HepG2 (cell line): ENCODE data around the gene CARHSP1. TPM values are rescaled to one million over a fixed set of nuclear protein-coding genes. Genes with fewer than 3 reads are reported as not detected.

Experiments
- ARID2 ChIP-seq: sonication (generic); formaldehyde crosslinking; IDR thresholded peaks from 2 replicates; pipeline ENCODE4 v1.8.1; 2022; ENCODE audit warnings: mild to moderate bottlenecking, missing genetic modification reagents, borderline replicate concordance
- CENPX ChIP-seq: sonication (generic); formaldehyde crosslinking; IDR thresholded peaks from 2 replicates; pipeline ENCODE4 v1.9.0; 2021; ENCODE audit warnings: mild to moderate bottlenecking, missing genetic modification reagents, moderate library complexity
- NBN ChIP-seq: fragments of 450-650 bp; conservative IDR thresholded peaks from 2 replicates; pipeline ENCODE4 v1.6.1; 2017
- SATB2 ChIP-seq: sonication (generic); formaldehyde crosslinking; IDR thresholded peaks from 2 replicates; pipeline ENCODE4 v1.5.0; 2020; ENCODE audit warnings: missing genetic modification reagents
- TARDBP ChIP-seq: sonication (generic); formaldehyde crosslinking; IDR thresholded peaks from 2 replicates; pipeline ENCODE4 v1.8.0; 2022; ENCODE audit warnings: mild to moderate bottlenecking, missing genetic modification reagents
- TBX3 ChIP-seq: fragments of 450-650 bp; IDR thresholded peaks from 2 replicates; pipeline ENCODE4 v1.6.1; 2017; ENCODE audit warnings: antibody characterized with exemption, mild to moderate bottlenecking, inconsistent platforms, borderline replicate concordance
- WIZ ChIP-seq: sonication (generic); formaldehyde crosslinking; IDR thresholded peaks from 2 replicates; pipeline ENCODE4 v1.5.1; 2020; ENCODE audit warnings: mild to moderate bottlenecking, missing genetic modification reagents
- ZBTB10 ChIP-seq: sonication (generic); formaldehyde crosslinking; IDR thresholded peaks from 2 replicates; pipeline ENCODE4 v1.4.0; 2020; ENCODE audit warnings: missing genetic modification reagents, borderline replicate concordance
- ZBTB14 ChIP-seq: sonication (generic); formaldehyde crosslinking; IDR thresholded peaks from 2 replicates; pipeline ENCODE4 v1.4.0; 2020; ENCODE audit warnings: missing genetic modification reagents
- ZFX ChIP-seq: sonication (generic); formaldehyde crosslinking; IDR thresholded peaks from 2 replicates; pipeline ENCODE4 v1.4.0; 2020; ENCODE audit warnings: mild to moderate bottlenecking, low read depth, missing genetic modification reagents, moderate library complexity
- ZNF256 ChIP-seq: sonication (generic); formaldehyde crosslinking; conservative IDR thresholded peaks from 2 replicates; pipeline ENCODE4 v1.4.0; 2020; ENCODE audit warnings: missing genetic modification reagents
- ZNF318 ChIP-seq: sonication (generic); formaldehyde crosslinking; IDR thresholded peaks from 2 replicates; pipeline ENCODE4 v1.4.0; 2020; ENCODE audit warnings: mild to moderate bottlenecking, missing genetic modification reagents
- ZNF430 ChIP-seq: sonication (generic); formaldehyde crosslinking; IDR thresholded peaks from 2 replicates; pipeline ENCODE4 v1.9.0; 2021; ENCODE audit warnings: mild to moderate bottlenecking, missing genetic modification reagents
- polyA plus RNA-seq, 8 experiments: library from polyadenylated mRNA; depleted of rRNA in 3 of 8; stranded (reverse) in 7 of 8; unstranded in 1 of 8; fragments of >200 nt; fragmentation: Illumina TruSeq in 4 of 8; extraction: Trizol in 4 of 8; gene quantifications; 2 replicates each; pipeline versions ENCODE4 v1.2.1 to v1.2.3, GENCODE V29; 2011 to 2016; ENCODE audit warnings: low read depth in 4 of 8, missing spikeins in 1 of 8, mixed read lengths in 1 of 8; ENCODE audit not compliant: insufficient read depth in 1 of 8
- total RNA-seq, 5 experiments: library from RNA; depleted of rRNA; stranded (reverse); fragments of >200 nt; fragmentation: Illumina TruSeq; extraction: Trizol; gene quantifications; 2 replicates each; pipeline ENCODE4 v1.2.3, GENCODE V29; 2016; ENCODE audit warnings: low read depth in 1 of 5
- TF ChIP-seq, protein P1 (sequence below): sonication (generic); formaldehyde crosslinking; IDR thresholded peaks from 2 replicates; pipeline ENCODE4 v1.5.1; 2020; ENCODE audit warnings: mild to moderate bottlenecking, missing genetic modification reagents, moderate library complexity
- TF ChIP-seq, protein P2 (sequence below): IDR thresholded peaks from 2 replicates; pipeline ENCODE4 v1.6.1; 2016; ENCODE audit warnings: low read depth, borderline replicate concordance

Gene CARHSP1
- total and polyA plus RNA-seq, 2 of the 13 experiments (the other 11 are each of a cell fraction or from before 2014, with no cell fraction given), result 173 to 345 TPM

DNA sequence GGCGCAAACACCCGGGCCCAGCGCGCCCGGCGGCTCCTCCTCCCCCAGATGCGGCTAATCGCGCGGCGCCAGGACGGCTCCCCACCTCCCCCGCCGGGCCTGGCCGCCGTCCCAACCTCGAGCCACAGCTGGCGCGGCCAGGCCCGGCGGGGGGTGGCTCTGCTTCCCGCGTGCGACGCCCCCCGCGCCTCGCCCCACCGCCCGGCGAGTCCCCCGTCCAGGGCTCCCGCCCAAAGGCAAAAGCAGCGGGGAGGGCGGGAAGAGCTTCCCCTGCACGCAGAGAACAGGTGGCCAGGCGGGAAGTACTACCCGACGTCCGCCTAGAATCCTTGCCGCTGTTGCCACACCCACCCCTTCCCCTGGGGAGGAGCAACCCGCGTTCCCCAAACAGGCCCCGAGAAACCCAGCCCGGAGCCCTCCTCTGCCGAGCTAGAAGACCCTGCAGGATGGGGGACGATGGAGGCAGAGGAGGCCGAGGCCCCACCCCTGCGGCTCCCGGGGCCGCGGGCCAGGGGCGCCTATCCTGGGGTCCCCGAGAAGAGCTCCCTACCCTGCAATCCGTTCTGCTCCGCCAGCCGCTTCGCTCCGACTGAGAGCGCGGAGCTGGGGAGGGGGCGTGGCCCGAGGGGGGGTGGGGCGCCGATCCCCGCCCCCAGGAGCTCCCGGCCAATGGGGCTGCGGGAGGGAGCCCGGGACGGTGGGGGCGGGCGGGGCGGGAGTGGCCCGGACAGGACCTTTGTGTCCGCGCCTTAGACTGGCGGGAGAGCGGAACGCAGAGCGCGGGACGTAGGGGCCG is at the start of gene CARHSP1 (continued):
- TF ChIP-seq ZBTB10 (CRISPR knock-in tag) (no peak), ZFX (CRISPR knock-in tag) (peak; percentile 79), ZNF256 (no peak), CENPX (CRISPR knock-in tag) (no peak), SATB2 (no peak), ZNF318 (CRISPR knock-in tag) (no peak), ARID2 (no peak), WIZ (CRISPR knock-in tag) (no peak), NBN (no peak), TBX3 (no peak), ZBTB14 (peak; percentile 23), TARDBP (CRISPR knock-in tag) (0 out of 2 replicates have a peak, but pooled peaks have one; percentile 39), ZNF430 (peak; percentile 83; the same call in 1 of the 2 replicates)
- TF ChIP-seq, protein P1, sequence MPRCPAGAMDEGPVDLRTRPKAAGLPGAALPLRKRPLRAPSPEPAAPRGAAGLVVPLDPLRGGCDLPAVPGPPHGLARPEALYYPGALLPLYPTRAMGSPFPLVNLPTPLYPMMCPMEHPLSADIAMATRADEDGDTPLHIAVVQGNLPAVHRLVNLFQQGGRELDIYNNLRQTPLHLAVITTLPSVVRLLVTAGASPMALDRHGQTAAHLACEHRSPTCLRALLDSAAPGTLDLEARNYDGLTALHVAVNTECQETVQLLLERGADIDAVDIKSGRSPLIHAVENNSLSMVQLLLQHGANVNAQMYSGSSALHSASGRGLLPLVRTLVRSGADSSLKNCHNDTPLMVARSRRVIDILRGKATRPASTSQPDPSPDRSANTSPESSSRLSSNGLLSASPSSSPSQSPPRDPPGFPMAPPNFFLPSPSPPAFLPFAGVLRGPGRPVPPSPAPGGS (CRISPR knock-in tag), result no peak; the same call in none of the 2 replicates
- TF ChIP-seq, protein P2, sequence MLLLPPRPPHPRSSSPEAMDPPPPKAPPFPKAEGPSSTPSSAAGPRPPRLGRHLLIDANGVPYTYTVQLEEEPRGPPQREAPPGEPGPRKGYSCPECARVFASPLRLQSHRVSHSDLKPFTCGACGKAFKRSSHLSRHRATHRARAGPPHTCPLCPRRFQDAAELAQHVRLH (CRISPR knock-in tag), result no peak; the same call in 1 of the 2 replicates
